ENCODE measurements around the gene BCO1. TPM values are rescaled to one million over a fixed set of nuclear protein-coding genes. Genes with fewer than 3 reads are reported as not detected.

The BCO1 gene
- total and polyA plus RNA-seq, 2 of the 4 experiments (the other 2 are of a cell fraction): not detected

DNA sequence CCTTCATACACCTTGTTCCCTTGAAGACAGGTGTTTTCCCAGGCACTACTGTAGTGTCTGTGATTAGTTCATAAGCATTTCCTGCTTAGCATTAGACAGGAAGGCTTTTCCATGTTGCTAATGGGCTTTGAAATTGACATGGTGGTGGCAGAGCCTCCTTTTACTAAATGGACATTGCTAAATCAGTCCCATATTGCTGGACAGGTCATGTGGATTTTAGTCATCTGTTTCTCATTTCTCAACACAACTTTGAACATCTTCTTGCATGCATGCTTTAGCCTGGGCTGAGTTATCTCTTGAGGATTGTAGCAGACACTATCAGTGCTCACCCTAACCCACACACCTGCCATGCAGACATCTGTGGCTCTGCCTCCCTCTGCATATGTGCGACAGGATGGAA lies 13.7 kb upstream of the BCO1 start:
- intact Hi-C loops (cut with micrococcal nuclease): no loop called here

More for the DNA sequence above, 13.7 kb upstream of the BCO1 start:
- ChIA-PET POLR2A (ENCODE audit: unreplicated experiment) (no interaction called here), CTCF (no interaction called here)
- Histone ChIP-seq H3K56ac (ENCODE audit: extremely low read depth, insufficient read depth, low read length) (no peak overlapping the region), H2BK120ac (ENCODE audit: low read depth, low read length) (no peak overlapping the region), H3K18ac (ENCODE audit: low read depth, low read length) (no peak overlapping the region), H4K8ac (ENCODE audit: low read depth in 2 of 2, low read length in 2 of 2) (no peak overlapping the region), H3K4ac (ENCODE audit: low read depth, low read length) (no peak overlapping the region), H2BK15ac (ENCODE audit: low read depth, low read length) (no peak overlapping the region), H2BK20ac (ENCODE audit: low read depth, low read length) (no peak overlapping the region), H4K20me1 (ENCODE audit: insufficient read depth, low read length) (no peaks in the 10 kb centered on the region), H4K91ac (ENCODE audit: insufficient read depth, low read depth, low read length) (no peak overlapping the region), H3K14ac (replicated peaks; ENCODE audit: low read depth, low read length) (no peak overlapping the region), H3K9me3 (ENCODE audit: control insufficient read depth, insufficient read depth, low read length) (no peaks in the 10 kb centered on the region), H3K9ac (ENCODE audit: low read depth, low read length) (no peak overlapping the region), H3K36me3 (ENCODE audit: control insufficient read depth, insufficient read depth, low read length) (no peaks in the 10 kb centered on the region), H3K23ac (ENCODE audit: low read depth, low read length) (no peak overlapping the region), H3K4me1 (ENCODE audit: control insufficient read depth, insufficient read depth, low read length) (no peaks in the 10 kb centered on the region), H2BK5ac (ENCODE audit: low read depth, low read length, poor library complexity, severe bottlenecking) (no peak overlapping the region), H3K27me3 (ENCODE audit: control insufficient read depth, insufficient read depth, low read length) (peaks cover 23% of the 10 kb centered on the region), H2AFZ (replicated peaks; ENCODE audit: low read length, poor library complexity) (no peak overlapping the region), H4K5ac (ENCODE audit: low read depth, low read length) (no peak overlapping the region), H2AK5ac (ENCODE audit: low read depth, low read length) (no peak overlapping the region), H3K4me3 (ENCODE audit: insufficient read depth, low read depth, low read length) (no peak overlapping the region), H3K27ac (ENCODE audit: insufficient read depth, low read length) (no peak overlapping the region), H3K9me1 (ENCODE audit: insufficient read depth, low read length) (no peaks in the 10 kb centered on the region), H2AK9ac (replicated peaks; ENCODE audit: low read depth, low read length, poor library complexity) (no peak overlapping the region), H3K4me2 (ENCODE audit: low read depth, low read length) (no peak overlapping the region), H3K79me1 (ENCODE audit: low read depth in 1 of 2, low read length in 2 of 2) (no peaks in the 10 kb centered on the region)
- BruUV-seq (replicated peaks): no TSS peak
- in situ Hi-C loops (cut with MboI; ENCODE audit: low sequenced_read_pairs) (no loop called here), dilution Hi-C loops (cut with HindIII; ENCODE audit: low sequenced_read_pairs, unreplicated experiment) (no loop called here)
- DNase-seq: no peak
- ATAC-seq (ENCODE audit: low read depth): no peak
- TF ChIP-seq MAFK (IDR thresholded peaks at IDR 0.05; ENCODE audit: low read depth, low read length): no peak
- no peak for TF ChIP-seq POLR2A (IDR thresholded peaks at IDR 0.05; ENCODE audit: low read depth, low read length)
- no peak for TF ChIP-seq CEBPB (IDR thresholded peaks at IDR 0.05; ENCODE audit: low read depth, low read length)
- no peak for TF ChIP-seq MAZ (IDR thresholded peaks at IDR 0.05; ENCODE audit: borderline replicate concordance, low read depth, low read length)
- no peak for TF ChIP-seq SMC3 (IDR thresholded peaks at IDR 0.05; ENCODE audit: low read depth, low read length)
- no peak for TF ChIP-seq RCOR1 (IDR thresholded peaks at IDR 0.05; ENCODE audit: insufficient replicate concordance, low read length)
- TF ChIP-seq RFX5 (IDR thresholded peaks at IDR 0.05; ENCODE audit: low read depth, low read length): no peak
- TF ChIP-seq, protein P1, sequence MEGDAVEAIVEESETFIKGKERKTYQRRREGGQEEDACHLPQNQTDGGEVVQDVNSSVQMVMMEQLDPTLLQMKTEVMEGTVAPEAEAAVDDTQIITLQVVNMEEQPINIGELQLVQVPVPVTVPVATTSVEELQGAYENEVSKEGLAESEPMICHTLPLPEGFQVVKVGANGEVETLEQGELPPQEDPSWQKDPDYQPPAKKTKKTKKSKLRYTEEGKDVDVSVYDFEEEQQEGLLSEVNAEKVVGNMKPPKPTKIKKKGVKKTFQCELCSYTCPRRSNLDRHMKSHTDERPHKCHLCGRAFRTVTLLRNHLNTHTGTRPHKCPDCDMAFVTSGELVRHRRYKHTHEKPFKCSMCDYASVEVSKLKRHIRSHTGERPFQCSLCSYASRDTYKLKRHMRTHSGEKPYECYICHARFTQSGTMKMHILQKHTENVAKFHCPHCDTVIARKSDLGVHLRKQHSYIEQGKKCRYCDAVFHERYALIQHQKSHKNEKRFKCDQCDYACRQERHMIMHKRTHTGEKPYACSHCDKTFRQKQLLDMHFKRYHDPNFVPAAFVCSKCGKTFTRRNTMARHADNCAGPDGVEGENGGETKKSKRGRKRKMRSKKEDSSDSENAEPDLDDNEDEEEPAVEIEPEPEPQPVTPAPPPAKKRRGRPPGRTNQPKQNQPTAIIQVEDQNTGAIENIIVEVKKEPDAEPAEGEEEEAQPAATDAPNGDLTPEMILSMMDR (conservative IDR thresholded peaks at IDR 0.05; ENCODE audit: low read depth, low read length): no peak
- TF ChIP-seq, protein P2, sequence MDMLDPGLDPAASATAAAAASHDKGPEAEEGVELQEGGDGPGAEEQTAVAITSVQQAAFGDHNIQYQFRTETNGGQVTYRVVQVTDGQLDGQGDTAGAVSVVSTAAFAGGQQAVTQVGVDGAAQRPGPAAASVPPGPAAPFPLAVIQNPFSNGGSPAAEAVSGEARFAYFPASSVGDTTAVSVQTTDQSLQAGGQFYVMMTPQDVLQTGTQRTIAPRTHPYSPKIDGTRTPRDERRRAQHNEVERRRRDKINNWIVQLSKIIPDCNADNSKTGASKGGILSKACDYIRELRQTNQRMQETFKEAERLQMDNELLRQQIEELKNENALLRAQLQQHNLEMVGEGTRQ (IDR thresholded peaks at IDR 0.05; ENCODE audit: low read depth, low read length): no peak
- no peak for TF ChIP-seq CHD1 (IDR thresholded peaks at IDR 0.05; ENCODE audit: low read depth, low read length)
- TF ChIP-seq FOS (IDR thresholded peaks at IDR 0.05; ENCODE audit: low read depth, low read length): no peak
- TF ChIP-seq RAD21 (IDR thresholded peaks at IDR 0.05; ENCODE audit: low read length): no peak
- no peak for TF ChIP-seq NFE2L2 (IDR thresholded peaks at IDR 0.05; ENCODE audit: low read depth, low read length)
- TF ChIP-seq BHLHE40 (IDR thresholded peaks at IDR 0.05; ENCODE audit: low read depth, low read length): no peak
- TF ChIP-seq, protein P3, sequence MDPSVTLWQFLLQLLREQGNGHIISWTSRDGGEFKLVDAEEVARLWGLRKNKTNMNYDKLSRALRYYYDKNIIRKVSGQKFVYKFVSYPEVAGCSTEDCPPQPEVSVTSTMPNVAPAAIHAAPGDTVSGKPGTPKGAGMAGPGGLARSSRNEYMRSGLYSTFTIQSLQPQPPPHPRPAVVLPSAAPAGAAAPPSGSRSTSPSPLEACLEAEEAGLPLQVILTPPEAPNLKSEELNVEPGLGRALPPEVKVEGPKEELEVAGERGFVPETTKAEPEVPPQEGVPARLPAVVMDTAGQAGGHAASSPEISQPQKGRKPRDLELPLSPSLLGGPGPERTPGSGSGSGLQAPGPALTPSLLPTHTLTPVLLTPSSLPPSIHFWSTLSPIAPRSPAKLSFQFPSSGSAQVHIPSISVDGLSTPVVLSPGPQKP (IDR thresholded peaks at IDR 0.05; ENCODE audit: borderline replicate concordance, low read depth, low read length): no peak
- no peak for TF ChIP-seq MXI1 (IDR thresholded peaks at IDR 0.05; ENCODE audit: borderline replicate concordance, low read depth, low read length)
- no CpG with 5 or more reads among the region's 1 CpG for WGBS, 2 experiments (ENCODE audit: extremely low coverage in 2 of 2, insufficient read length in 1 of 2)

All from IMR-90 (cell line).